ENCODE results near the gene FAF2.
"Not testable (repeated sequence)": the region's sequence is repeated elsewhere in the genome, so short reads cannot be mapped to it uniquely, and the experiment has no call there.

Gene FAF2

GRCh38 chr5:176485176-176485575, 37.0 kb downstream of the FAF2 start:
- TF ChIP-seq Cebpa-rat (IDR thresholded peaks at IDR 0.05) = no peak
- peaks cover 0 to 13% (median 0%) of the 10 kb centered on the region in 10 experiments; a peak in 5 of 20 replicates for H3K4me1 ChIP-seq
- no peaks in the 10 kb centered on the region for H3K27me3 ChIP-seq
- H3K4me3 ChIP-seq = no peak overlapping the region
- H3K36me3 ChIP-seq = peaks cover 84 to 98% (median 96%) of the 10 kb centered on the region in 11 experiments
- peaks cover 0 to 57% (median 33%) of the 10 kb centered on the region in 11 experiments; a peak in 17 of 22 replicates for H4K20me1 ChIP-seq
- H3K9me3 ChIP-seq (replicated peaks in 1 of 11) = peaks cover 0 to 4% (median 0%) of the 10 kb centered on the region in 11 experiments; a peak in 2 of 22 replicates
- H3K4me2 ChIP-seq = no peak overlapping the region
- H3K27ac ChIP-seq = no peak overlapping the region
- H3K9ac ChIP-seq = no peak overlapping the region

- H3K9ac ChIP-seq = no peak overlapping the region
- peaks cover 0 to 4% (median 0%) of the 10 kb centered on the region in 11 experiments; a peak in 2 of 22 replicates for H3K9me3 ChIP-seq (replicated peaks in 1 of 11)
- peaks cover 88 to 100% (median 99%) of the 10 kb centered on the region in 11 experiments for H3K36me3 ChIP-seq
- H3K27ac ChIP-seq = no peak overlapping the region
- H3K4me3 ChIP-seq = no peak overlapping the region
- H3K4me2 ChIP-seq = no peak overlapping the region
- no peaks in the 10 kb centered on the region for H3K27me3 ChIP-seq
- H3K4me1 ChIP-seq = peaks cover 0 to 13% (median 0%) of the 10 kb centered on the region in 10 experiments; a peak in 5 of 20 replicates
- peaks cover 0 to 57% (median 35%) of the 10 kb centered on the region in 11 experiments; a peak in 17 of 22 replicates for H4K20me1 ChIP-seq
- no peak for TF ChIP-seq Cebpa-rat (IDR thresholded peaks at IDR 0.05)
Measured at GRCh38 chr5:176486189-176486757, 38.1 kb downstream of the FAF2 start.

- peaks cover 88 to 100% (median 99%) of the 10 kb centered on the region in 11 experiments for H3K36me3 ChIP-seq
- not testable (repeated sequence) for H3K4me2 ChIP-seq, H3K27ac ChIP-seq
Measured at GRCh38 chr5:176487160-176487559, 39.0 kb downstream of the FAF2 start.

GRCh38 chr5:176489077-176489476, 40.9 kb downstream of the FAF2 start:
- H3K4me3 ChIP-seq = no peak overlapping the region
- no peaks in the 10 kb centered on the region for H3K9me3 ChIP-seq (replicated peaks in 1 of 11)
- H3K9ac ChIP-seq = no peak overlapping the region
- H4K20me1 ChIP-seq = peaks cover 0 to 52% (median 22%) of the 10 kb centered on the region in 11 experiments; a peak in 17 of 22 replicates
- H3K4me2 ChIP-seq = no peak overlapping the region
- no peaks in the 10 kb centered on the region for H3K27me3 ChIP-seq
- peaks cover 88 to 100% (median 99%) of the 10 kb centered on the region in 11 experiments for H3K36me3 ChIP-seq
- peaks cover 0 to 13% (median 0%) of the 10 kb centered on the region in 10 experiments; a peak in 5 of 20 replicates for H3K4me1 ChIP-seq
- TF ChIP-seq Cebpa-rat (IDR thresholded peaks at IDR 0.05) = no peak
- H3K27ac ChIP-seq = no peak overlapping the region

More at GRCh38 chr5:176487160-176487559, 39.0 kb downstream of the FAF2 start:
- Histone ChIP-seq H4K20me1 (peaks cover 0 to 53% (median 34%) of the 10 kb centered on the region in 11 experiments; a peak in 17 of 22 replicates), H3K4me1 (peaks cover 0 to 13% (median 0%) of the 10 kb centered on the region in 10 experiments; a peak in 5 of 20 replicates)
- not testable (repeated sequence) for H3K9me3 ChIP-seq (replicated peaks in 1 of 11); H3K27me3 ChIP-seq; H3K4me3 ChIP-seq; H3K9ac ChIP-seq

GRCh38 chr5:176490301-176490700, 42.1 kb downstream of the FAF2 start:
- Histone ChIP-seq H3K9ac (no peak overlapping the region), H3K4me3 (no peak overlapping the region), H3K27ac (no peak overlapping the region), H4K20me1 (peaks cover 0 to 40% (median 14%) of the 10 kb centered on the region in 11 experiments; a peak in 16 of 22 replicates), H3K36me3 (peaks cover 91 to 100% (median 99%) of the 10 kb centered on the region in 11 experiments), H3K9me3 (replicated peaks in 1 of 11) (no peaks in the 10 kb centered on the region), H3K4me2 (no peak overlapping the region), H3K4me1 (peaks cover 0 to 13% (median 0%) of the 10 kb centered on the region in 10 experiments; a peak in 5 of 20 replicates), H3K27me3 (no peaks in the 10 kb centered on the region)
- TF ChIP-seq Cebpa-rat (IDR thresholded peaks at IDR 0.05) = no peak

- Histone ChIP-seq H3K36me3 (peaks cover 91 to 100% (median 99%) of the 10 kb centered on the region in 11 experiments), H3K4me2 (no peak overlapping the region), H3K9ac (no peak overlapping the region), H3K9me3 (replicated peaks in 1 of 11) (no peaks in the 10 kb centered on the region), H3K27ac (no peak overlapping the region), H3K4me3 (no peak overlapping the region), H3K4me1 (peaks cover 0 to 13% (median 0%) of the 10 kb centered on the region in 10 experiments; a peak in 5 of 20 replicates), H3K27me3 (no peaks in the 10 kb centered on the region), H4K20me1 (peaks cover 0 to 32% (median 9%) of the 10 kb centered on the region in 11 experiments; a peak in 15 of 22 replicates)
- no peak for TF ChIP-seq Cebpa-rat (IDR thresholded peaks at IDR 0.05)
Measured at GRCh38 chr5:176491101-176491502, 42.9 kb downstream of the FAF2 start.

GRCh38 chr5:176491901-176492300, 43.7 kb downstream of the FAF2 start:
- H3K9ac ChIP-seq = no peak overlapping the region
- H3K4me2 ChIP-seq = no peak overlapping the region
- H3K27ac ChIP-seq = no peak overlapping the region
- H4K20me1 ChIP-seq = peaks cover 0 to 26% (median 5%) of the 10 kb centered on the region in 11 experiments; a peak in 9 of 22 replicates
- no peaks in the 10 kb centered on the region for H3K27me3 ChIP-seq
- peaks cover 91 to 100% (median 99%) of the 10 kb centered on the region in 11 experiments for H3K36me3 ChIP-seq
- no peak overlapping the region for H3K4me3 ChIP-seq
- H3K9me3 ChIP-seq (replicated peaks in 1 of 11) = no peaks in the 10 kb centered on the region
- TF ChIP-seq Cebpa-rat (IDR thresholded peaks at IDR 0.05) = no peak
- peaks cover 0 to 13% (median 0%) of the 10 kb centered on the region in 10 experiments; a peak in 3 of 20 replicates for H3K4me1 ChIP-seq

GRCh38 chr5:176492431-176492830, 44.2 kb downstream of the FAF2 start:
- TF ChIP-seq Cebpa-rat (IDR thresholded peaks at IDR 0.05) = no peak
- Histone ChIP-seq H4K20me1 (peaks cover 0 to 20% (median 0%) of the 10 kb centered on the region in 11 experiments; a peak in 5 of 22 replicates), H3K4me3 (no peak overlapping the region), H3K36me3 (peaks cover 92 to 100% (median 98%) of the 10 kb centered on the region in 11 experiments), H3K27ac (no peak overlapping the region), H3K4me2 (no peak overlapping the region), H3K9me3 (replicated peaks in 1 of 11) (no peaks in the 10 kb centered on the region), H3K9ac (no peak overlapping the region), H3K4me1 (peaks cover 0 to 13% (median 0%) of the 10 kb centered on the region in 10 experiments; a peak in 3 of 20 replicates), H3K27me3 (no peaks in the 10 kb centered on the region)

- no peak overlapping the region for H3K4me3 ChIP-seq
- no peaks in the 10 kb centered on the region for H3K4me1 ChIP-seq
- no peak for TF ChIP-seq Cebpa-rat (IDR thresholded peaks at IDR 0.05)
- H3K27ac ChIP-seq = no peak overlapping the region
- peaks cover 97 to 100% (median 100%) of the 10 kb centered on the region in 11 experiments for H3K36me3 ChIP-seq
- H3K9ac ChIP-seq = no peak overlapping the region
- no peaks in the 10 kb centered on the region for H3K9me3 ChIP-seq (replicated peaks in 1 of 11)
- H4K20me1 ChIP-seq = 0 out of 22 replicates have a peak, but pooled peaks cover 0 to 5% (median 0%) of the 10 kb centered on the region in 11 experiments
- no peaks in the 10 kb centered on the region for H3K27me3 ChIP-seq
- H3K4me2 ChIP-seq = no peak overlapping the region
Measured at GRCh38 chr5:176497852-176498251, 49.7 kb downstream of the FAF2 start.
